ENCODE data around the gene MAGI2. TPM values are rescaled to one million over a fixed set of nuclear protein-coding genes. Genes with fewer than 3 reads are reported as not detected.

MAGI2 gene
- polyA plus RNA-seq, 3 donors = 0.03 to 0.11 TPM; not detected in 1

GRCh38 chr7:79471283-79471682 lies 17.8 kb upstream of the MAGI2 start:
- H3K36me3 ChIP-seq (replicated peaks in 1 of 2; ENCODE audit: control insufficient read depth in 1 of 2, insufficient read depth in 2 of 2, low read length in 2 of 2) = no peaks in the 10 kb centered on the region
- no peak overlapping the region for H3K4me2 ChIP-seq (replicated peaks; ENCODE audit: extremely low read depth, low read length, poor library complexity, severe bottlenecking)
- H3K9me3 Mint-ChIP-seq = peaks cover 0 to 2% (median 0%) of the 10 kb centered on the region in 7 donors
- H2AFZ ChIP-seq (ENCODE audit: insufficient read depth, low read depth, low read length, poor library complexity, severe bottlenecking) = no peak overlapping the region
- no peaks in the 10 kb centered on the region for H3K27me3 Mint-ChIP-seq (ENCODE audit: low read depth in 3 of 3)
- no peak overlapping the region for H3K4me3 ChIP-seq (replicated peaks in 1 of 3; ENCODE audit: low read depth in 2 of 3, low read length in 3 of 3)
- TF ChIP-seq CTCF (IDR thresholded peaks at IDR 0.05) = no peak
- no peak for DNase-seq
- no peak overlapping the region for H3K9ac ChIP-seq (ENCODE audit: insufficient read depth, low read length, poor library complexity, severe bottlenecking)
- no peaks in the 10 kb centered on the region for H3K36me3 Mint-ChIP-seq
- intact Hi-C loops (cut with micrococcal nuclease) = no loop called here
- H3K4me3 Mint-ChIP-seq = no peak overlapping the region
- H3K9me3 ChIP-seq (replicated peaks in 1 of 2; ENCODE audit: control insufficient read depth in 1 of 2, insufficient read depth in 1 of 2, low read length in 2 of 2) = no peaks in the 10 kb centered on the region
- H3K4me1 ChIP-seq (ENCODE audit: control insufficient read depth in 1 of 2, insufficient read depth in 2 of 2, low read length in 2 of 2) = no peaks in the 10 kb centered on the region
- H3K79me2 ChIP-seq (ENCODE audit: insufficient read depth, low read length) = no peaks in the 10 kb centered on the region
- no peaks in the 10 kb centered on the region for H3K4me1 Mint-ChIP-seq
- no peaks in the 10 kb centered on the region for H3K27me3 ChIP-seq (ENCODE audit: control insufficient read depth in 2 of 2, insufficient read depth in 2 of 2, low read length in 2 of 2)
- H4K20me1 ChIP-seq (ENCODE audit: insufficient read depth, low read length) = no peaks in the 10 kb centered on the region
- no peak overlapping the region for H3K27ac Mint-ChIP-seq
- H3K27ac ChIP-seq (ENCODE audit: low read depth in 1 of 2, low read length in 2 of 2) = no peak overlapping the region

- Histone ChIP-seq H3K27me3 (ENCODE audit: control insufficient read depth in 2 of 2, insufficient read depth in 2 of 2, low read length in 2 of 2) (no peaks in the 10 kb centered on the region), H4K20me1 (ENCODE audit: insufficient read depth, low read length) (no peaks in the 10 kb centered on the region), H3K4me3 (replicated peaks in 1 of 3; ENCODE audit: low read depth in 2 of 3, low read length in 3 of 3) (no peak overlapping the region), H3K79me2 (ENCODE audit: insufficient read depth, low read length) (no peaks in the 10 kb centered on the region), H3K4me1 (ENCODE audit: control insufficient read depth in 1 of 2, insufficient read depth in 2 of 2, low read length in 2 of 2) (no peaks in the 10 kb centered on the region), H3K36me3 (replicated peaks in 1 of 2; ENCODE audit: control insufficient read depth in 1 of 2, insufficient read depth in 2 of 2, low read length in 2 of 2) (no peaks in the 10 kb centered on the region), H2AFZ (ENCODE audit: insufficient read depth, low read depth, low read length, poor library complexity, severe bottlenecking) (no peak overlapping the region), H3K4me2 (replicated peaks; ENCODE audit: extremely low read depth, low read length, poor library complexity, severe bottlenecking) (no peak overlapping the region), H3K27ac (ENCODE audit: low read depth in 1 of 2, low read length in 2 of 2) (no peak overlapping the region), H3K9ac (ENCODE audit: insufficient read depth, low read length, poor library complexity, severe bottlenecking) (no peak overlapping the region), H3K9me3 (replicated peaks in 1 of 2; ENCODE audit: control insufficient read depth in 1 of 2, insufficient read depth in 1 of 2, low read length in 2 of 2) (no peaks in the 10 kb centered on the region)
- Mint-ChIP-seq H3K4me1 (peaks cover 3% of the 10 kb centered on the region), H3K27me3 (ENCODE audit: low read depth in 3 of 3) (no peaks in the 10 kb centered on the region), H3K4me3 (no peak overlapping the region), H3K27ac (no peak overlapping the region), H3K9me3 (no peaks in the 10 kb centered on the region), H3K36me3 (no peaks in the 10 kb centered on the region)
- DNase-seq = no peak
- intact Hi-C loops (cut with micrococcal nuclease) = no loop called here
- TF ChIP-seq CTCF (IDR thresholded peaks at IDR 0.05) = no peak
- WGBS (ENCODE audit: insufficient coverage) = no CpG with 5 or more reads among the region's 1 CpG
Observed at GRCh38 chr7:79465551-79465950, 12.1 kb upstream of the MAGI2 start.

Data from CD14-positive monocyte (primary cell).